Skin epidermis (tissue), 12 donors: ENCODE results near the gene GSTT2B.
"Not testable (repeated sequence)": the region's sequence is repeated elsewhere in the genome, so short reads cannot be mapped to it uniquely, and the experiment has no call there.

ENCODE experiments used
- H3K27ac ChIP-seq, 21 experiments: fragments of 200-600 bp; sonication (generic) in 11 of 21; one replicate each; pipeline ENCODE4 v1.5.0; 2020; ENCODE audit warnings: mild to moderate bottlenecking in 3 of 21, inconsistent platforms in 2 of 21, moderate library complexity in 2 of 21
- H3K4me3 ChIP-seq, 7 experiments: fragments of 200-600 bp; sonication (generic) in 2 of 7; one replicate each; pipeline ENCODE4 v1.5.0; 2020; ENCODE audit warnings: inconsistent platforms in 2 of 7, mild to moderate bottlenecking in 2 of 7, moderate library complexity in 1 of 7

GSTT2B gene

GRCh38 chr22:23909296-23909898 is 51.6 kb downstream of the GSTT2B start:
- peak overlapping the region in 1 of 21 experiments; percentile 34 for H3K27ac ChIP-seq
- no peak overlapping the region for H3K4me3 ChIP-seq

- Histone ChIP-seq H3K4me3 (no peak overlapping the region), H3K27ac (no peak overlapping the region)
Measured at GRCh38 chr22:23908587-23909205, 52.3 kb downstream of the GSTT2B start.

- not testable (repeated sequence) for H3K4me3 ChIP-seq, H3K27ac ChIP-seq
Measured at GRCh38 chr22:23907423-23907822, 53.6 kb downstream of the GSTT2B start.
